H1 (cell line): ENCODE measurements around the gene CUEDC1. TPM values are rescaled to one million over a fixed set of nuclear protein-coding genes. Genes with fewer than 3 reads are reported as not detected.

Experiments
- CTCF ChIA-PET: fragments of 300-600 bp; sonication (Branson Sonifier 250); formaldehyde crosslinking; loops from one replicate; lab custom pipeline; 2021; ENCODE audit not compliant: partially characterized antibody; lab: Charles Lee
- POLR2A ChIA-PET: fragments of 300-600 bp; sonication (Branson Sonifier 250); formaldehyde crosslinking; loops from one replicate; lab custom pipeline; 2021; ENCODE audit warnings: inconsistent platforms; ENCODE audit not compliant: partially characterized antibody; lab: Charles Lee
- DNase-seq, 2 experiments: peaks; one replicate each; pipeline versions ENCODE4 v3.0.0 to v3.0.0-alpha.2; 2010 to 2022; ENCODE audit warnings: low spot score in 2 of 2, low read depth in 1 of 2, mixed read lengths in 1 of 2
- FAIRE-seq: peaks from 2 replicates; lab custom pipeline; 2011; peaks lifted over from hg19 to GRCh38; lab: Jason Lieb, UNC
- H2AFZ ChIP-seq: 2 replicates; pipeline ENCODE4 v1.8.1; 2012; ENCODE audit warnings: low read length, inconsistent platforms
- H2AK5ac ChIP-seq: 2 replicates; pipeline ENCODE4 v1.6.1; 2013; ENCODE audit warnings: low read depth, low read length
- H2BK120ac ChIP-seq: replicated peaks from 2 replicates; pipeline ENCODE3; 2013; ENCODE audit warnings: low read depth, low read length, inconsistent platforms
- H2BK12ac ChIP-seq: 2 replicates; pipeline ENCODE4 v1.6.1; 2013; ENCODE audit warnings: low read depth, low read length
- H2BK15ac ChIP-seq: 2 replicates; pipeline ENCODE4 v1.6.1; 2013; ENCODE audit warnings: low read length
- H2BK20ac ChIP-seq: 2 replicates; pipeline ENCODE4 v1.6.1; 2013; ENCODE audit warnings: low read length
- H2BK5ac ChIP-seq: 2 replicates; pipeline ENCODE4 v1.6.1; 2013; ENCODE audit warnings: low read depth, low read length
- H3K14ac ChIP-seq: 2 replicates; pipeline ENCODE4 v1.6.1; 2013; ENCODE audit warnings: inconsistent platforms; ENCODE audit not compliant: insufficient read length
- H3K18ac ChIP-seq: 2 replicates; pipeline ENCODE4 v1.6.1; 2013; ENCODE audit warnings: low read length; ENCODE audit errors: extremely low read depth
- H3K23ac ChIP-seq: 2 replicates; pipeline ENCODE4 v1.6.1; 2013; ENCODE audit warnings: inconsistent platforms; ENCODE audit not compliant: insufficient read length
- H3K23me2 ChIP-seq: 2 replicates; pipeline ENCODE4 v1.6.1; 2013; ENCODE audit warnings: low read depth, low read length
- H3K27ac ChIP-seq: 2 replicates; pipeline ENCODE4 v1.6.1; 2011; ENCODE audit warnings: low read depth, low read length, inconsistent platforms
- H3K27me3 ChIP-seq, 4 experiments: replicated peaks in 1 of 4; 1 replicate in 1 of 4; 2 replicates in 3 of 4; pipeline versions ENCODE4 v1.6.1 to v1.8.1; 2011 to 2013; ENCODE audit warnings: low read length in 3 of 4, mild to moderate bottlenecking in 3 of 4, inconsistent platforms in 2 of 4, mixed read lengths in 2 of 4, moderate library complexity in 1 of 4; ENCODE audit not compliant: control insufficient read depth in 3 of 4, insufficient read depth in 3 of 4; ENCODE audit errors: extremely low read depth in 1 of 4
- H3K36me3 ChIP-seq, 4 experiments: 2 replicates each; pipeline versions ENCODE4 v1.6.1 to v1.8.1; 2011 to 2013; ENCODE audit warnings: mild to moderate bottlenecking in 4 of 4, low read length in 3 of 4, moderate library complexity in 2 of 4, control low read depth in 1 of 4, inconsistent platforms in 1 of 4; ENCODE audit not compliant: insufficient read depth in 4 of 4, control insufficient read depth in 2 of 4
- H3K4ac ChIP-seq: replicated peaks from 2 replicates; pipeline ENCODE3; 2013; ENCODE audit warnings: low read length, low read depth, mixed read lengths, inconsistent platforms; ENCODE audit not compliant: insufficient read length
- H3K4me1 ChIP-seq, 4 experiments: replicated peaks in 1 of 4; 1 replicate in 1 of 4; 2 replicates in 3 of 4; pipeline versions ENCODE4 v1.6.1 to v1.8.1; 2011 to 2013; ENCODE audit warnings: low read length in 3 of 4, inconsistent platforms in 2 of 4, mixed read lengths in 1 of 4; ENCODE audit not compliant: insufficient read depth in 4 of 4, control insufficient read depth in 3 of 4
- H3K4me2 ChIP-seq, 2 experiments: 2 replicates each; pipeline versions ENCODE4 v1.6.1 to v1.8.1; 2011 to 2013; ENCODE audit warnings: low read depth in 2 of 2, low read length in 2 of 2, control low read depth in 1 of 2, inconsistent platforms in 1 of 2, mild to moderate bottlenecking in 1 of 2; ENCODE audit not compliant: insufficient read depth in 1 of 2
- H3K4me3 ChIP-seq, 4 experiments: fragments of 200-600, 300-600 bp in 1 of 4; sonication (generic), shearing (Covaris generic), sonication (Bioruptor Twin) in 1 of 4; 2 replicates each; pipeline versions ENCODE4 v1.5.1 to v1.8.1; 2011 to 2016; ENCODE audit warnings: low read length in 4 of 4, low read depth in 3 of 4, control low read depth in 2 of 4, inconsistent platforms in 2 of 4, mild to moderate bottlenecking in 2 of 4, mixed read lengths in 1 of 4, moderate library complexity in 1 of 4; ENCODE audit not compliant: insufficient read depth in 2 of 4; ENCODE audit errors: extremely low read depth in 1 of 4
- H3K56ac ChIP-seq: replicated peaks from 2 replicates; pipeline ENCODE3; 2013; ENCODE audit warnings: low read depth, mild to moderate bottlenecking, mixed read lengths, low read length, inconsistent platforms; ENCODE audit not compliant: insufficient read length
- H3K79me1 ChIP-seq: 2 replicates; pipeline ENCODE4 v1.6.1; 2013; ENCODE audit warnings: low read depth, low read length, control low read depth
- H3K79me2 ChIP-seq, 2 experiments: 2 replicates each; pipeline versions ENCODE4 v1.6.1 to v1.8.1; 2012 to 2013; ENCODE audit warnings: low read length in 2 of 2, mild to moderate bottlenecking in 2 of 2, inconsistent platforms in 1 of 2; ENCODE audit not compliant: insufficient read depth in 2 of 2, control insufficient read depth in 1 of 2
- H3K9ac ChIP-seq, 4 experiments: replicated peaks in 1 of 4; 1 replicate in 1 of 4; 2 replicates in 3 of 4; pipeline versions ENCODE4 v1.6.1 to v1.8.1; 2011 to 2013; ENCODE audit warnings: low read depth in 3 of 4, low read length in 3 of 4, control low read depth in 2 of 4, mild to moderate bottlenecking in 2 of 4, moderate library complexity in 2 of 4, inconsistent platforms in 1 of 4; ENCODE audit errors: extremely low read depth in 1 of 4
- H3K9me3 ChIP-seq, 2 experiments: 2 replicates each; pipeline versions ENCODE4 v1.6.1 to v1.8.1; 2012 to 2013; ENCODE audit warnings: mild to moderate bottlenecking in 2 of 2, moderate library complexity in 2 of 2, control low read depth in 1 of 2, inconsistent platforms in 1 of 2, low read depth in 1 of 2, low read length in 1 of 2, mixed read lengths in 1 of 2; ENCODE audit not compliant: insufficient read depth in 2 of 2
- H4K20me1 ChIP-seq, 2 experiments: replicated peaks in 1 of 2; 2 replicates each; pipeline versions ENCODE3 to v1.8.1; 2011 to 2013; ENCODE audit warnings: inconsistent platforms in 2 of 2, low read length in 2 of 2, mild to moderate bottlenecking in 1 of 2; ENCODE audit not compliant: insufficient read depth in 2 of 2, control insufficient read depth in 1 of 2
- H4K5ac ChIP-seq: 2 replicates; pipeline ENCODE4 v1.6.1; 2013; ENCODE audit warnings: low read length, low read depth, mixed read lengths, inconsistent platforms; ENCODE audit not compliant: insufficient read length
- H4K8ac ChIP-seq: 2 replicates; pipeline ENCODE4 v1.8.0; 2013; ENCODE audit warnings: mild to moderate bottlenecking, moderate library complexity, low read length, inconsistent platforms; ENCODE audit not compliant: insufficient read depth; ENCODE audit errors: extremely low read depth
- H4K91ac ChIP-seq: replicated peaks from 2 replicates; pipeline ENCODE3; 2013; ENCODE audit warnings: low read length, mixed read lengths, inconsistent platforms; ENCODE audit not compliant: insufficient read length
- CBX8 ChIP-seq: fragments of 300-800, 300-1000 bp; sonication (generic); IDR thresholded peaks from 2 replicates; pipeline ENCODE4 v1.7.1; 2016; ENCODE audit warnings: low read depth, low read length, borderline replicate concordance
- CTBP2 ChIP-seq: IDR thresholded peaks from 2 replicates; pipeline ENCODE4 v1.7.0; 2011; ENCODE audit warnings: borderline replicate concordance, mild to moderate bottlenecking, moderate library complexity, mixed read lengths, low read length; ENCODE audit not compliant: insufficient read depth, insufficient read length
- POU5F1 ChIP-seq: IDR thresholded peaks from 2 replicates; pipeline ENCODE4 v1.6.1; 2011; ENCODE audit warnings: low read depth, mild to moderate bottlenecking, low read length, moderate library complexity
- RXRA ChIP-seq: IDR thresholded peaks from 2 replicates; pipeline ENCODE4 v1.6.1; 2011; ENCODE audit warnings: low read depth, mild to moderate bottlenecking, low read length, moderate library complexity; ENCODE audit not compliant: insufficient read depth
- SAP30 ChIP-seq: fragments of 300-600 bp; sonication (generic); IDR thresholded peaks from 2 replicates; pipeline ENCODE4 v1.7.1; 2012; ENCODE audit warnings: low read length, moderate library complexity, mild to moderate bottlenecking, inconsistent platforms; ENCODE audit not compliant: insufficient read depth, insufficient replicate concordance
- SP4 ChIP-seq: IDR thresholded peaks from 2 replicates; pipeline ENCODE4 v1.6.1; 2012; ENCODE audit warnings: low read length, inconsistent platforms
- SRF ChIP-seq: IDR thresholded peaks from 2 replicates; pipeline ENCODE4 v1.6.1; 2011; ENCODE audit warnings: mild to moderate bottlenecking, low read depth, low read length, moderate library complexity
- TAF7 ChIP-seq: optimal IDR thresholded peaks from 2 replicates; pipeline ENCODE3; 2011; ENCODE audit warnings: low read depth, mild to moderate bottlenecking, inconsistent platforms, low read length, moderate library complexity, borderline replicate concordance
- WGBS, 2 experiments: shearing (Covaris generic) in 1 of 2; methylation state at CpG; one replicate each; pipeline versions ENCODE4 v1.1.6 to v1.1.7; 2013 to 2015; ENCODE audit warnings: low lambda C conversion rate in 2 of 2, mixed read lengths in 2 of 2, inconsistent platforms in 1 of 2, low coverage in 1 of 2, missing lambda C conversion rate in 1 of 2; ENCODE audit not compliant: insufficient replicate concordance in 2 of 2, insufficient coverage in 1 of 2, insufficient read length in 1 of 2; ENCODE audit errors: extremely low coverage in 1 of 2, missing lambda C conversion rate in 1 of 2; 5-methylcytosine and 5-hydroxymethylcytosine counted together
- polyA plus RNA-seq, 7 experiments: library from polyadenylated mRNA; depleted of rRNA in 3 of 7; stranded (reverse) in 5 of 7; unstranded in 2 of 7; fragments of >200 nt in 5 of 7; fragments of 200-250 nt in 2 of 7; gene quantifications; 1 replicate in 5 of 7; 2 replicates in 1 of 7; 4 replicates in 1 of 7; pipeline versions ENCODE4 v1.2.1 to v1.2.3, GENCODE V29; 2011 to 2013; ENCODE audit warnings: missing spikeins in 2 of 7, mixed read lengths in 2 of 7
- total RNA-seq: library from RNA; stranded (reverse); fragmentation: NEBNext Ultra II Directional; extraction: Animal tissue kit (Norgen Biotek cat#: 25700); gene quantifications from 2 replicates; pipeline ENCODE4 v1.2.1, GENCODE V29; 2021

CUEDC1 gene
- total and polyA plus RNA-seq, 2 of the 8 experiments (the other 6 are each of a cell fraction or from before 2014, with no cell fraction given) = 4.0 to 10.7 TPM

DNA sequence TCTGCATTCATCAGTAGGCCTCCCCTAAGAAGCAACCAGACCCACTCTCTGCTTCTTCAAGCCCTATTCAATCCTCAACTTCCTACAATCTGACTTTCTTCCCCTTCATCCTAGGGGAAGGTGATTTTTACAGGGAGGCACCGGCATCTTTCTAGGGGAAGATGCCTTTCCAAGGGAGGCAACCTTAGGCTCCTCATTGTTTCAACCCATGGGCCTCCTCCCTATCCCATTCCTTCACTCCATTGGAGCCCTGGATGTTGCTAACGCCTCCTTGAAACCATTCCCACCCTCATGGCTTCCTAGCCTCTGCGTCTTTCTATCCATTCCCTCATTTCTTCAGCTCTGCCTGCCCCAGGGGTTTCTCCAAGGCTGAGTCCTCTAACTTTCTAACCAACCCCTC lies 2.7 kb upstream of the CUEDC1 start:
- ChIA-PET CTCF (interaction anchor here (2.6 to 13.5 kb wide), 3 partner anchors 11 to 99 kb away, joined by 9 to 162 read pairs (median 56); no protein-coding TSS in a partner anchor), POLR2A (interaction anchor here (0.7 to 2.6 kb wide), 4 partner anchors 32 to 156 kb away, joined by 3 to 9 read pairs (median 3); no protein-coding TSS in a partner anchor)
- Histone ChIP-seq H3K79me1 (no peaks in the 10 kb centered on the region), H3K4me1 (peaks cover 10 to 20% (median 13%) of the 10 kb centered on the region in 4 experiments; a peak in 6 of 7 replicates), H2BK12ac (0 out of 2 replicates have a peak overlapping the region, but pooled peaks have one; percentile 68), H3K4ac (no peak overlapping the region), H3K23me2 (peaks cover 8% of the 10 kb centered on the region; the same call in 1 of the 2 replicates), H2BK15ac (0 out of 2 replicates have a peak overlapping the region, but pooled peaks have one; percentile 72), H3K4me3 (no peak overlapping the region), H3K18ac (no peak overlapping the region), H2BK5ac (no peak overlapping the region), H4K91ac (no peak overlapping the region), H2BK120ac (no peak overlapping the region), H3K14ac (no peak overlapping the region), H3K9ac (no peak overlapping the region), H3K4me2 (no peak overlapping the region), H4K8ac (no peak overlapping the region), H3K23ac (no peak overlapping the region), H3K79me2 (no peaks in the 10 kb centered on the region), H2AK5ac (no peak overlapping the region), H4K5ac (no peak overlapping the region), H2AFZ (no peak overlapping the region), H3K56ac (no peak overlapping the region), H3K9me3 (no peaks in the 10 kb centered on the region)
- DNase-seq = peak in 1 of 2 experiments; percentile 22
- TF ChIP-seq TAF7 (no peak), POU5F1 (no peak), CBX8 (no peak), SAP30 (no peak), SP4 (no peak), RXRA (no peak), SRF (no peak), CTBP2 (no peak)
- TF ChIP-seq, all 59 proteins: peak for 0
- Histone ChIP-seq H3K36me3 (no peaks in the 10 kb centered on the region), H3K27ac (no peak overlapping the region), H3K27me3 (peaks cover 0 to 30% (median 20%) of the 10 kb centered on the region in 4 experiments; a peak in 6 of 7 replicates), H4K20me1 (no peaks in the 10 kb centered on the region), H2BK20ac (0 out of 2 replicates have a peak overlapping the region, but pooled peaks have one; percentile 61)
- WGBS, 2 experiments = 88% methylated on average over 3 of the region's 3 CpGs; no CpG with 5 or more reads in 1 of the 2 experiments
- no peak for FAIRE-seq
